Glomerular endothelial cell (primary cell): ENCODE data around the gene INPPL1. TPM values are rescaled to one million over a fixed set of nuclear protein-coding genes. Genes with fewer than 3 reads are reported as not detected.

ENCODE experiments used
- DNase-seq: peaks from one replicate; pipeline ENCODE4 v3.0.0-alpha.2; 2011; ENCODE audit warnings: low read depth, low spot score; ENCODE audit errors: extremely low read depth
- total RNA-seq: library from RNA; depleted of rRNA; stranded (reverse); fragments of >200 nt; gene quantifications from 2 replicates; pipeline ENCODE4 v1.2.3, GENCODE V29; 2015

The INPPL1 gene
- total RNA-seq, 1 donor from 2014 or later, result 111 TPM

DNA sequence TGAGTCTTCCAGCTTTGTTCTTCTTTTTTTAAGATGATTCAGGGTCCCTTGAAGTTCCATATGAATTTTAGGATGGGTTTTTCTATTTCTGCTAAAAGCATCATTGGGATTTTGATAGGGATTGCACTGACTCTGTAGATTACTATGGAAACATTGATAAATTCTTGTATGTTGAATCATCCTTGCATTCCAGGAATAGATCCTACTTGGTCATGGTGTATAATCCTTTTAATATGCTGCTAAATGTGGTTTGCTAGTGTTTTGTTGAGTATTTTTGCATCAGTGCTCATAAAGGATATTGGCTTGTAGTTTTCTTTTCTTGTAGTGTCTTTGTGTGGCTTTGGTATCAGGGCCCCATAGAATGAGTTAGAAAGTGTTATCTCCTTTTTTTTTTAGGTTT is 54.3 kb downstream of the INPPL1 start:
- DNase-seq, result no peak

DNA sequence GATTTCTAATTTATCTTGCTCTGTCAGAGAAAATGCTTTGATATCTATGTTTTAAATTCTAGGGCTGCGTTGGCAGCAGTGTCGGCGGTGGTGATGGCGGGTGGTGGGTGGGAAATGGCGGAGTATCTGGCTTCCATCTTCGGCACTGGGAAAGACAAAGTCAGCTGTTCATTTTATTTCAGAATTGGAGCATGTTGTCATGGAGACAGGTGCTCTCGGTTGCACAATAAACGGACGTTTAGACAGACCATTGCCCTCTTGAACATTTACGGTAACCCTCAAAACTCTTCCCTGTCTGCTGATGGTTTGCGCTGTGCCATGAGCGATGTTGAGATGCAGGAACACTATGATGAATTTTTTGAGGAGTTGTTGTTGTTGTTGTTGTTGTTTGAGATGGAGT is 55.5 kb downstream of the INPPL1 start:
- DNase-seq, result no peak

DNA sequence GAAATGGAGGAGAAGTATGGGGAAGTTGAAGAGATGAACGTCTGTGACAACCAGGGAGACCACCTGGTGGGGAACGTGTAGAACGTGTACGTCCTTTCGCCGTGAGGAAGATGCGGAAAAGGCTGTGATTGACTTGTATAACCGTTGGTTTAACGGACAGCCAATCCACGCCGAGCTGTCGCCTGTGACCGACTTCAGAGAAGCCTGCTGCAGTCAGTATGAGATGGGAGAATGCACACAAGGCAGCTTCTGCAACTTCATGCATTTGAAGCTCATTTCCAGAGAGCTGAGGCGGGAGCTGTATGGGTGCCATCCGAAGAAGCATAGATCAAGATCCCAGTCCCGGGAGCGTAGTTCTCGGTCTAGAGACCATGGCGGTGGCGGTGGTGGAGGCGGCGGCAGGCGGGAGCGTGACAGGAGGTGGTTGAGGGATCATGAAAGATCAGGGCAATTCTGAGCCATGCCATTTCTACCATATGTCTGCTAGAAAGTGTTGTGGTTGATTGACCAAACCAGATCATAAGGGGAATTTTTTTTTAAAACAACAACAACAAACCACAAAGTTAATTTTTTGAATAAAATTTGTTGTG is 56.3 kb downstream of the INPPL1 start:
- DNase-seq, result no peak

DNA sequence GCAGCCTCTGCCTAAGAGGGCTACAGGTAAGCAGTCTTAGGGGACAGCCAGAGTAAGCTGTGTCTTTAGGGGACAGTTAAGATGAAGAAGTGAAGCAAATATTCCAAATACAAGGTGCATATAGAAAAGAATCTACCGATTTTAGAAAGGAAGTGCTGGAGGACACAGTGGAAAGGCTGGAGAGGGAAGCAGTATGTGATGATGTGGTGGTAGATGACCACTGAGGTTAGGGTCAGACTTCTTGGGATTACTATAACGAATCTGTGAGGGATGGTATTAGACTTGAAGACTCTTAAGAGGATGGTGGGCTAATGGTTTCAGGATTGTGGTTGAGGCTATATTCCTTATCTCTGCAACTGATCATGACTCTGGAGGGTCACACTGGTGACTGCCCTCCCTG is 59.4 kb downstream of the INPPL1 start:
- DNase-seq, result no peak

DNA sequence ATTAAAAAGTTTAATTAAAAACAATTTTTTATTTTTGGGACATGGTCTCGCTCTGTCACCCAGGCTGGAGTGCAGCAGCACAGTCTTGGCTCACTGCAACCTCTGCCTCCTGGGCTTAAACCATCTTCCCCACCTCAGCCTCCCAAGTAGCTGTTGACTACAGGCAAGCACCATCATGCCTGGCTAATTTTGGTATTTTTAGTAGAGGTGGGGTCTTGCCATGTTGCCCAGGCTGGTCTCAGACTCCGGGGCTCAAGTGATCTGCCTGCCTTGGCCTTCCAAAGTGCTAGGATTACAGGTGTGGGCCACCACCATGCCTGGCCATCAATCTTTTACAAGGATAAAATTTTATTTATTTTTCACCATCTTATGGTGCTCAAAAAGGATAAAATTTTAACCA is 62.7 kb downstream of the INPPL1 start:
- no peak for DNase-seq

Other genes with a start within 250 kb of the INPPL1 start
- 3.7 and 14.8 TPM in 2 replicates for gene IL18BP, start 225.9 kb upstream of the INPPL1 start, total RNA-seq
- 120 and 200 TPM in 2 replicates for gene NUMA1, start 144.2 kb upstream of the INPPL1 start, total RNA-seq
- gene LRRC51, start 143.9 kb upstream of the INPPL1 start, total RNA-seq, result 3.4 and 7.8 TPM in 2 replicates
- 135 and 150 TPM in 2 replicates for gene LAMTOR1, start 121.5 kb upstream of the INPPL1 start, total RNA-seq
- not detected in 2 replicates for gene TOMT, start 118.8 kb upstream of the INPPL1 start, total RNA-seq
- gene ANAPC15, start 112.1 kb upstream of the INPPL1 start, total RNA-seq, result 27.0 and 28.8 TPM in 2 replicates
- not detected in 2 replicates for gene FOLR3, start 89.0 kb upstream of the INPPL1 start, total RNA-seq
- 1.2 TPM in 1 of 2 replicates, not detected in the other for gene FOLR1, start 32.6 kb upstream of the INPPL1 start, total RNA-seq
- gene FOLR2, start 8.0 kb upstream of the INPPL1 start, total RNA-seq, result not detected in 2 replicates
- not detected in 2 replicates for gene PHOX2A, start 19.4 kb downstream of the INPPL1 start, total RNA-seq
- 22.5 and 33.0 TPM in 2 replicates for gene CLPB, start 209.8 kb downstream of the INPPL1 start, total RNA-seq